ENCODE data around the gene SPATA31E1. TPM values are rescaled to one million over a fixed set of nuclear protein-coding genes. Genes with fewer than 3 reads are reported as not detected.

The SPATA31E1 gene
- polyA plus RNA-seq, 1 of the 3 experiments (the other 2 are of a cell fraction) = not detected

DNA sequence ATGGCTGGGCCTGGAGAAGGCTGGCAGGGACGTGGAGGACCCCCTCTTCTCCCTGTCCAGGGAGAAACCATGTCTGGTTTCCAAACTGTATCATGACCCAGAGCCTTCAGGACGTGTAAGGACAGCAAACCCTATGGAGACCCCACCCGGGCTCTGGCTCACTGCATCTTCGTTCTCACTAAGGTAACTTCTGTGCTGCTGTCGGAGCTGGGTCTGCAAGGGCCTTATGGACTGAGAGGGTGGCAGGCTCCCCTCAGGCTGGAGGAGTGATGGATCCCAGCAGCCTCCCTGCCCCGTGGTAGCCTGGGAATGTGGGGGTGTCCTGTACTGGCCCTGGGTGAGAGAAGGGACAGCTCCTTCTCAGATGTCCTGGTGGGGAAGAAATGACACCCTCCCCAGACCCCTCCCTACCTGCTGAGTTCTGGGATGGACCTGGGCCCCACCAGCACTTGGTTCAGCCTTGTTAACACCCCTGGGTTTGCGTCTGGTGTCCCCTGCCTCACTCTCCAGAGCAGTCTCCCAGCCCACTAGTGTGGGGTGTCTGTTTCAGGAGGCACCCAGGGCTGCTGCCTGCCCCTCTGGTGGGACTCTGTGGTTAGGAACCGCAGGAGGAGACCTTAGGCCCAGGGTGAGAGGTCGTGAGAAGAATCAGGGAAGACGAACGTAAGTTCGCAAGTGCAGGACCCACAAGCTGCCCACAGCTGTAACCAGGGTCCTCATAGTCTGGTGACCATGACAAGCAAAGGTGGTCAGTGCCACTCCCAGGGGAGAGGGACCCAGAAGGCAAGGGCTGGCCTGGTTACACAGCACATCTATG is 6.6 kb downstream of the SPATA31E1 start:
- Histone ChIP-seq H3K9ac (no peak overlapping the region), H2AFZ (ENCODE audit: low read depth) (no peak overlapping the region), H3K36me3 (replicated peaks in 1 of 2; ENCODE audit: control insufficient read depth in 1 of 2, insufficient read depth in 2 of 2, low read length in 1 of 2) (no peaks in the 10 kb centered on the region), H3K9me2 (no peaks in the 10 kb centered on the region), H3K4me1 (ENCODE audit: control insufficient read depth in 1 of 2, insufficient read depth in 2 of 2, low read depth in 1 of 2, low read length in 1 of 2) (peaks cover 0 to 2% of the 10 kb centered on the region in 2 experiments; a peak in 1 of 4 replicates), H3K27ac (ENCODE audit: low read depth in 2 of 2, low read length in 1 of 2) (no peak overlapping the region), H3K4me2 (no peak overlapping the region), H3K9me3 (no peaks in the 10 kb centered on the region), H3K27me3 (ENCODE audit: insufficient read depth) (no peaks in the 10 kb centered on the region), H4K20me1 (ENCODE audit: insufficient read depth) (no peaks in the 10 kb centered on the region), H3K4me3 (ENCODE audit: low read depth in 2 of 2, low read length in 1 of 2) (no peak overlapping the region), H3K79me2 (ENCODE audit: insufficient read depth) (no peaks in the 10 kb centered on the region), H3F3A (replicated peaks; ENCODE audit: insufficient read depth) (no peaks in the 10 kb centered on the region)
- POLR2A ChIA-PET = no interaction called here
- 52% methylated on average over 8 of the region's 12 CpGs for WGBS (ENCODE audit: low lambda C conversion rate)
- no peak for TF ChIP-seq SMC3 (IDR thresholded peaks at IDR 0.05; ENCODE audit: low read depth, low read length)
- TF ChIP-seq, protein P1, sequence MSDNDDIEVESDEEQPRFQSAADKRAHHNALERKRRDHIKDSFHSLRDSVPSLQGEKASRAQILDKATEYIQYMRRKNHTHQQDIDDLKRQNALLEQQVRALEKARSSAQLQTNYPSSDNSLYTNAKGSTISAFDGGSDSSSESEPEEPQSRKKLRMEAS (IDR thresholded peaks at IDR 0.05; ENCODE audit: low read depth) = no peak
- no peak for TF ChIP-seq SIN3A (IDR thresholded peaks at IDR 0.05; ENCODE audit: borderline replicate concordance, low read depth, low read length)
- no peak for TF ChIP-seq RAD21 (IDR thresholded peaks at IDR 0.05; ENCODE audit: low read length)
- no peak for TF ChIP-seq FOXM1 (IDR thresholded peaks at IDR 0.05; ENCODE audit: low read depth)
- no peak for TF ChIP-seq RFX5 (IDR thresholded peaks at IDR 0.05; ENCODE audit: low read length)
- TF ChIP-seq POLR2AphosphoS5 (IDR thresholded peaks at IDR 0.05; ENCODE audit: low read depth, low read length) = no peak
- TF ChIP-seq FOSL2 (IDR thresholded peaks at IDR 0.05; ENCODE audit: borderline replicate concordance, low read depth) = no peak
- no peak for TF ChIP-seq RCOR1 (IDR thresholded peaks at IDR 0.05; ENCODE audit: low read length)
- TF ChIP-seq, protein P2, sequence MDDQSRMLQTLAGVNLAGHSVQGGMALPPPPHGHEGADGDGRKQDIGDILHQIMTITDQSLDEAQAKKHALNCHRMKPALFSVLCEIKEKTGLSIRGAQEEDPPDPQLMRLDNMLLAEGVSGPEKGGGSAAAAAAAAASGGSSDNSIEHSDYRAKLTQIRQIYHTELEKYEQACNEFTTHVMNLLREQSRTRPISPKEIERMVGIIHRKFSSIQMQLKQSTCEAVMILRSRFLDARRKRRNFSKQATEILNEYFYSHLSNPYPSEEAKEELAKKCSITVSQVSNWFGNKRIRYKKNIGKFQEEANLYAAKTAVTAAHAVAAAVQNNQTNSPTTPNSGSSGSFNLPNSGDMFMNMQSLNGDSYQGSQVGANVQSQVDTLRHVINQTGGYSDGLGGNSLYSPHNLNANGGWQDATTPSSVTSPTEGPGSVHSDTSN (IDR thresholded peaks at IDR 0.05) = no peak
- TF ChIP-seq ELF1 (IDR thresholded peaks at IDR 0.05) = no peak
- TF ChIP-seq NRF1 (IDR thresholded peaks at IDR 0.05; ENCODE audit: low read depth, low read length) = no peak
- TF ChIP-seq RXRA (IDR thresholded peaks at IDR 0.05; ENCODE audit: borderline replicate concordance, low read depth) = no peak
- no peak for TF ChIP-seq TAF1 (IDR thresholded peaks at IDR 0.05; ENCODE audit: borderline replicate concordance, low read depth, low read length)
- TF ChIP-seq, protein P3, sequence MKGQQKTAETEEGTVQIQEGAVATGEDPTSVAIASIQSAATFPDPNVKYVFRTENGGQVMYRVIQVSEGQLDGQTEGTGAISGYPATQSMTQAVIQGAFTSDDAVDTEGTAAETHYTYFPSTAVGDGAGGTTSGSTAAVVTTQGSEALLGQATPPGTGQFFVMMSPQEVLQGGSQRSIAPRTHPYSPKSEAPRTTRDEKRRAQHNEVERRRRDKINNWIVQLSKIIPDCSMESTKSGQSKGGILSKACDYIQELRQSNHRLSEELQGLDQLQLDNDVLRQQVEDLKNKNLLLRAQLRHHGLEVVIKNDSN (IDR thresholded peaks at IDR 0.05; ENCODE audit: borderline replicate concordance, low read depth) = no peak
- TF ChIP-seq, protein P4, sequence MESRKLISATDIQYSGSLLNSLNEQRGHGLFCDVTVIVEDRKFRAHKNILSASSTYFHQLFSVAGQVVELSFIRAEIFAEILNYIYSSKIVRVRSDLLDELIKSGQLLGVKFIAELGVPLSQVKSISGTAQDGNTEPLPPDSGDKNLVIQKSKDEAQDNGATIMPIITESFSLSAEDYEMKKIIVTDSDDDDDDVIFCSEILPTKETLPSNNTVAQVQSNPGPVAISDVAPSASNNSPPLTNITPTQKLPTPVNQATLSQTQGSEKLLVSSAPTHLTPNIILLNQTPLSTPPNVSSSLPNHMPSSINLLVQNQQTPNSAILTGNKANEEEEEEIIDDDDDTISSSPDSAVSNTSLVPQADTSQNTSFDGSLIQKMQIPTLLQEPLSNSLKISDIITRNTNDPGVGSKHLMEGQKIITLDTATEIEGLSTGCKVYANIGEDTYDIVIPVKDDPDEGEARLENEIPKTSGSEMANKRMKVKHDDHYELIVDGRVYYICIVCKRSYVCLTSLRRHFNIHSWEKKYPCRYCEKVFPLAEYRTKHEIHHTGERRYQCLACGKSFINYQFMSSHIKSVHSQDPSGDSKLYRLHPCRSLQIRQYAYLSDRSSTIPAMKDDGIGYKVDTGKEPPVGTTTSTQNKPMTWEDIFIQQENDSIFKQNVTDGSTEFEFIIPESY (IDR thresholded peaks at IDR 0.05; ENCODE audit: borderline replicate concordance, low read depth) = no peak
- TF ChIP-seq, protein P5, sequence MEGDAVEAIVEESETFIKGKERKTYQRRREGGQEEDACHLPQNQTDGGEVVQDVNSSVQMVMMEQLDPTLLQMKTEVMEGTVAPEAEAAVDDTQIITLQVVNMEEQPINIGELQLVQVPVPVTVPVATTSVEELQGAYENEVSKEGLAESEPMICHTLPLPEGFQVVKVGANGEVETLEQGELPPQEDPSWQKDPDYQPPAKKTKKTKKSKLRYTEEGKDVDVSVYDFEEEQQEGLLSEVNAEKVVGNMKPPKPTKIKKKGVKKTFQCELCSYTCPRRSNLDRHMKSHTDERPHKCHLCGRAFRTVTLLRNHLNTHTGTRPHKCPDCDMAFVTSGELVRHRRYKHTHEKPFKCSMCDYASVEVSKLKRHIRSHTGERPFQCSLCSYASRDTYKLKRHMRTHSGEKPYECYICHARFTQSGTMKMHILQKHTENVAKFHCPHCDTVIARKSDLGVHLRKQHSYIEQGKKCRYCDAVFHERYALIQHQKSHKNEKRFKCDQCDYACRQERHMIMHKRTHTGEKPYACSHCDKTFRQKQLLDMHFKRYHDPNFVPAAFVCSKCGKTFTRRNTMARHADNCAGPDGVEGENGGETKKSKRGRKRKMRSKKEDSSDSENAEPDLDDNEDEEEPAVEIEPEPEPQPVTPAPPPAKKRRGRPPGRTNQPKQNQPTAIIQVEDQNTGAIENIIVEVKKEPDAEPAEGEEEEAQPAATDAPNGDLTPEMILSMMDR (IDR thresholded peaks at IDR 0.05) = no peak
- no peak for DNase-seq
- CTCF ChIA-PET = interaction anchor here (1.5 kb wide), 1 partner anchor 160 kb away, joined by 3 read pairs; no protein-coding TSS in a partner anchor
